HG03342 (cell line): ENCODE data around the gene ARHGAP33.
"Not testable (repeated sequence)": the region's sequence is repeated elsewhere in the genome, so short reads cannot be mapped to it uniquely, and the experiment has no call there.

Experiments
- ATAC-seq: cut with Tn5 transposase; IDR thresholded peaks from one replicate; pipeline ENCODE4 v1.9.1; 2021; ENCODE audit warnings: mild to moderate bottlenecking, moderate library complexity; ENCODE audit not compliant: unreplicated experiment

Gene ARHGAP33

GRCh38 chr19:35790981-35791813 is 15.8 kb downstream of the ARHGAP33 start:
- no peak for ATAC-seq

- ATAC-seq, result no peak
Observed at GRCh38 chr19:35791814-35792279, 16.5 kb downstream of the ARHGAP33 start.

DNA sequence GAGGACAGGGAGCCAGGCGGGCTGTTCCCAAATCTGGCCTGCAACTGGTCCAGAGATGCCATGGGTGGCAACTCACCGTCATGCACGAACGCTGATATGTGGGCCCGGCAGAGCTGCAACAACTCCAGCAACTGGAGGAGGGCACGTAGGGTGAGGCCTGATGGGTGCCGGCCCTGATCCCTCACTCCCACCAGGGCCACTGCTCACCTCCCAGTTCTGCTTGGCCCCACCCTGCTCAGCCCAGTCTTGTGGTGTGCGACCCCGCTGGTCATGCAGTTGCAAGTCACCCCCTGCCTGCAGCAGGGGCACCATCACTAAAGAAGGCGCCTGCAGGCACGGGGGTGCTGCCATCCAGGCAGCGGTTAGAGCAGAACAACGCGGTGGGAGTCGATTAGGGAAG is 16.9 kb downstream of the ARHGAP33 start:
- no peak for ATAC-seq

DNA sequence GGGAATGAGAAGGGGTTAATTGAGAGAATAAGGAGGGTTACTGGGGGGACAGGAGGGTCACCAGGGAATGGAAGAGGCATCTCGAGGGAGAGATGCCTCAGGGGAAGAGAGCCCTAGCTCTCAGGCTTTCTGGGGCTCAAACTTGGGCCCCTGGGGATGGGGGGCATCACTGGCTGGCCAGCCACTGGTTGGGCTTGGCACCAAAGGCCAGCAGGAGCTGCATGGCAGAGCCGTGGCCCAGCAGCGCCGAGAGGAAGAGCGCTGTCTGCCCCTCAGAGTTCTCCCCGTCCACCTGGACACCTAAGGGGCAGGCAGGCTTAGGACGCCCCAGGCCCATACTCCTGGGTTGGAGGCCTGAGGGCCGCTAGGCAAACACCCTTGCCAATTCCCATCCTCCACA is 17.5 kb downstream of the ARHGAP33 start:
- ATAC-seq, result no peak

DNA sequence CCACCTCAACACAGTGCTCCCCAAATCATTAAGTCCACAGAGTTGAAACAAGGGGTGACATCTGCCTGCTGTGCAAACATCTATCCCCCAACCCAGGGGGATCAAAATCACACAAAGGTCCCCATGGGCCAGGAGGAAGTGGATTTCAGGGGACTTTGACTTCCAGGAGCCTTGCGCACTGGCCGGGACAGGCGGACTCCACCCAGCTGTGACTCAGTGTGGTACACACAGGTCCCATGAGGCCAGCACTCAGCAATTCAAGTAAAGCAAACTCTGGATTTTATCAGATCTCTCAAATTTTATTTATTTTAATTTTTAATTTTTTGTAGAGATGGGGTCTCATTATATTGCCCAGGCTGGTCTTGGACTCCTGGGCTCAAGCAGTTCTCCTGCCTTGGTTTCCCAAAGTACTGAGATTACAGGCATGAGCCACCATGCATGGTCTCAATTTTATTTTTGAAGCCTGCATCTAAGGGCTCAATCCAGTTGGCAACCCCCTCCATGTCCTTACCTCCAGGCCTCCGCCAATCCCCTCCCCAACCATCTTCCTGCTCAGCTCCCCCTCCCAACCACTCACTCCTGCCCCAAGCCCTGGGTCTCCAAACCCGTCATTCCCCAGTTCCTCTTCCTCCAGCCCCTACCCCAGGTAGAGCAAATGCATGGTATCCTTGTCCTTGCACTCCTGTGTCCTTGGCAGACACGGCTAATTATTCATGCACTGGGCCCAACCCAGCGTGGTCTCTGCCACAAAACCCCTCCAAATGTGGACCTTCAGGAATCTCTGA is 18.2 kb downstream of the ARHGAP33 start:
- ATAC-seq, result no peak

- not testable (repeated sequence) for ATAC-seq
Observed at GRCh38 chr19:35795564-35795963, 20.2 kb downstream of the ARHGAP33 start.

GRCh38 chr19:35796645-35797542 is 21.5 kb downstream of the ARHGAP33 start:
- no peak for ATAC-seq

DNA sequence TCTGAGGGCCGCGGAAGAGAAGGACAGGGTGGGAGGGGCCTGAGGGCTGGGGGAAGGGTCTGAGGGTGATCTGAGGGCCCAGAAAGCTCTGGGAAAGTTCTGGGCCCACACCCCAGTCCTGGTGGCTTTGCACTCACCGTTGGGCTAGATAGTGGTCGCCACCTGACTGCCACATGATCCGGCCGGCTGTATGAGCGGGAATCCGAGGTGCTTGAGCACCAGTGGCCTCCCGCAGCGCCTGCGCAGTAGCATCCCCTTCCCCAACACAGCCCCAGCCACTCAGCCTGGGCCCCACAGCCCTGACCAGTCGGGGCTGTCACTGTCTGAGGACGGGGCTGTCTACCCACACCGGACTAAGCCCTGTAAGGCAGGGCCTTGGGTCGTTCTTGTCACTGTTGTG is 22.3 kb downstream of the ARHGAP33 start:
- no peak for ATAC-seq

GRCh38 chr19:35801828-35802227 is 26.5 kb downstream of the ARHGAP33 start:
- no peak for ATAC-seq

DNA sequence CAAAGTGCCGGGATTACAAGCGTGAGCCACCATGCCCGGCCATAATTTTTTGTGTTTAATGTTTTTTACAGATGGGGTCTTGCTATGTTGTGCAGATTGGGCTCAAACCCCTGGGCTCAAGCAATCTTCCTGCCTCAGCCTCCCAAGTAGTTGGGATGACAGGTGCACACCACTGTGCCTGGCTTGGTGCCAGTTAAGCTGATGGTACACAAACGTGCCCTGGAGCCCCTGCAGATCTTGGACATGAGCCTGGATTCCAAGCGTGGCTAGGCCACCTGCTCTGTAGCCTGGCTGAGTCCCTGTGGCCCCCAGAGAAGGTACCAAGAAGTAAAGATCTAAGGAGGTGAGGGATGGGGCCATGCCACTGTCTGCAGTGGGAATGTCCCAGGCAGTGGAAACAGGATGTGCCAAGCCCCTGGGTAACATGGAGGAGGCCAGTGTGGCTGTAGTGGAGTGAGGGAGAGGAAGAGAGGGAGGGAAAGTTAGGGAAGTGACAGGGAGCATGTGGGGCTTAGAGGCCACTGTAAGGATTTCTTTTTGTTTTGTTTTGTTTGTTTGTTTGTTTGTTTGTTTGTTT is 30.2 kb downstream of the ARHGAP33 start:
- no peak for ATAC-seq

- ATAC-seq, result no peak
Observed at GRCh38 chr19:35806597-35806996, 31.2 kb downstream of the ARHGAP33 start.

DNA sequence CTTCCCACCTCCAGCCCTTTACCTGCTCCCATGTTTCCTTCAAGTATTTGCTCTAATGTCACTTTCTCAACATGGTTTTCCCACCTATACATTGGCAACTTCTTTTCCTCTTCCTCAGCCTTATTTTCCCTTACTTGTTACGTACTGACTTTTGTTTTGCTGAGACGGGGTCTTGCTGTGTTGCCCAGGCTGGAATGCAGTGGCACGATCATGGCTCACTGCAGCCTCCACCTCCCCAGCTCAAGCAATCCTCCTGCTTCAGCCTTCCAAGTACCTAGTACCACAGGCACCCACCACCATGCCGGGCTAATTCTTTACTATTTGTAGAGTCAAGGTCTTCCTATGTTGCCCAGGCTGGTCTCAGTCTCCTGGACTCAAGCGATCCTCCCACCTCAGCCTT is 32.3 kb downstream of the ARHGAP33 start:
- no peak for ATAC-seq

DNA sequence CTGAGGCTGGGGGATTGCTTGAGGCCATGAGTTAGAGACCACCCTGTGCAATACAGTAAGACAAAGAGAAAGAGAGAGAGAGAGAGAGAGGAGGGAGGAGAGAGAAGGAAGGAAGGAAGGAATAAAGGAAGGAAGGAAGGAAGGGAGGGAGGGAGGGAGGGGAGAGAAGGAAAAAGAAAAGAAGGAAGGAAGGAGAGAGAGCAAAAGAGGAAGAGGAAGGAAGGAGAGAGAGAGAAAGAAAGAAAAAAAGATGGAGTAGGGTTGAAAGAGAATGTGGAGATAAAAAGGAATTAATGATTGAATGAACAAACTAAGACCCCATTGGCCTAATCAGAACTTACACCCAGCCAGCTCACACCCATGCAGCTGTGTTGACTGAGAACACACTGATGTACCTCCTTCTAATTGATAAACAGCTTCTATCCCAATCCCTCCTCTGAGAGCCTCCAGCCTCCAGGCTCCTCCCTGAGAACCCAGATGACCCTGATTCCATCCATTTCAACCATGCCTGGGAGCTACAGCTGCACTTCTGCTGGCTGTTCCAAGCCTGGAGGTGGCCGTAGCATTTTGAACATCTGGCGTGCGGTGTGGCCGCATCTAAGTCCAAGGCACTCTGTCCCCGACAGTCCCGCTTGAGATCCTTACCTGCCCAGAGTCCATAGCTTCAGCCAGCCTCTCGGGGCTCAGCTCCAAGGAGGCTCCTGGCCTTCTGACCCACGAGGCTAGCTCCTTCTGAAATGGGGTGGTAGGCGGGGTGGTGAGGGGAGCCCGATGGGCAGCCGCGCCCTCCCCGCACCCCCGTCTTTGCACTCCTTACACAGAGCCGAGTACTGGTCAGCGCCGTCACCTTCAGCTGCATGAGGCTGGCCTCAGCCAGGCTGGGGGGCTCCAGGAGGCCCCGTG is 36.2 kb downstream of the ARHGAP33 start:
- ATAC-seq, result no peak

DNA sequence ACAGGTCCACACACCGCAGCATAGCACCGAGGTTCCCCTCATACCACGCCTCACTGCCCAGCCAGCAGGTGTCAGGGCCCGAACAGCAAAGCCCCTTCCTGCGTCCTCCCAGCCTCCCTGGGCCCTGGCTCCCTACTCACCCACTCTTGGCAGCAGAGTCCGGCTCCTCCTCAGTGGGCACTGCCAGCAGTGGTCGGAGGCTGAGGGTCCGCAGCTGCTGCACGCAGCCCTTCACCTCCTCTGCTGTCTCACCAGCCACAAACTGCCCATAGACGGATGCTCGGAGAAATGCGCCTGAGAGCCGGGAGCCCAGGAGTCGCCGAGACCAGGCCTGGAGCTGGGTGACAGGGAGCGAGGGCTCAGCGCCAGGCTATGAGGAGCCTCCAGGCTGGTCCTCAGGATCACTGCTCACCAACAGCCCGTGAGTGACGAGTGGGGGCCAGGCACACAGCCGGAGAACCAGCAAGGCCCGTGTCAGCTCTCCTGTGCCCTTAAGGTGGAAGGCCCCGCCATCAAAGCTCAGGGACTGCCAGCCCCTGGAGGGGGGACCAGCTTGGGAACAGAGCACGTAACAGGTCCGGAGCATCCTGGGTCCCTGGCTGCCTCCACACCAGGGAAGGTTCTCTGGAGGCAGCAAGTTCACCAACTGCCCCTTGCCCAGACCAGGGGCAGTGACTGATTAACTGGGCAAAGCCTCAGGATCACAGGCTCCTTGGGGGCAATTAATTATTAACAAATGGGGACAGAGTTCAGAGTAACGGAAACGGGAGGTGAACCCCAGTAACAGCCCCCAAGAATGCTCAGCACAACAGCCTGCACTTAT is 37.1 kb downstream of the ARHGAP33 start, which contains the start of gene PRODH2:
Gene PRODH2, minus strand, starts transcription at position 626 of the 823 bp plus-strand sequence. Its CDS starts 40 bp downstream, at position 586.
- ATAC-seq, result no peak

GRCh38 chr19:35813043-35813890 is 37.9 kb downstream of the ARHGAP33 start:
- ATAC-seq, result no peak

DNA sequence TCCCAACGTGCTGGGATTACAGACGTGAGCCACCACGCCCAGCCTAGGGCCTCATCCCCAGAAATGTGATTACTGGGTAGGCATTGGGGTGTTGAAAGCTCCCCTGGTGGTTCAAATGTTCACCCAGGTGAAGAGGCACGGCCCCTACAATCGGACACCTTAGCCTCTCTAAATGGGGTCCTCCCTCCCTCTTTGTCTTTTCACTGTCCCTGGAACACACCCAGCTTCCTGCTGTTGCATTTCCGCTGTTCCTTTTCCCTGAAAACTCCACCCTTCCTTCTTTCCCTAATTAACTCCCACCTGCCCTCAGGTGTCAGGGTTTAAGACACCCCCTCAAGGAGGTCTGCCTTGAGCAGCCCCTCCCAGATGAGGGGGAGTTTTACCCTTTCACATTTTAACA is 40.9 kb downstream of the ARHGAP33 start:
- no peak for ATAC-seq

- no peak for ATAC-seq
Observed at GRCh38 chr19:35816846-35817245, 41.5 kb downstream of the ARHGAP33 start.

DNA sequence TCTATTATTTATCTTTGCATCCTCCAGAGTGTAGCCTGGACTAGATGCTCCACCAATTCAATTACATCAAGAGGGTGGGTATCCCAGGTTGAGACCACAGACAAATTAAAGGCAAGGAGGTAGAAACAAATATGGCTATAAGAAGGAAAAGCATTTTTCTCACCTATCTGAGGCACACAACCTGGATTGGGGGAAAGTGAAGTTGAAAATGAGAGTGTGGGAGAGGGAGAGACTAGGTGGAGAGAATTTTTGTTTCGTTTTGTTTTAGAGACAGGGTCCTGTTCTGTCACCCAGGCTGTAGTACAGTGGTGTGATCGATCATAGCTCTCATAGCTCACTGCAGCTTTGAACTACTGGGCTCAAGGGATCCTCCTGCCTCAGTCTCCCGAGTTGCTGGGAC is 43.1 kb downstream of the ARHGAP33 start:
- no peak for ATAC-seq
